ENCODE results near the gene OCA2.
"Not testable (repeated sequence)": the region's sequence is repeated elsewhere in the genome, so short reads cannot be mapped to it uniquely, and the experiment has no call there.

OCA2 gene

DNA sequence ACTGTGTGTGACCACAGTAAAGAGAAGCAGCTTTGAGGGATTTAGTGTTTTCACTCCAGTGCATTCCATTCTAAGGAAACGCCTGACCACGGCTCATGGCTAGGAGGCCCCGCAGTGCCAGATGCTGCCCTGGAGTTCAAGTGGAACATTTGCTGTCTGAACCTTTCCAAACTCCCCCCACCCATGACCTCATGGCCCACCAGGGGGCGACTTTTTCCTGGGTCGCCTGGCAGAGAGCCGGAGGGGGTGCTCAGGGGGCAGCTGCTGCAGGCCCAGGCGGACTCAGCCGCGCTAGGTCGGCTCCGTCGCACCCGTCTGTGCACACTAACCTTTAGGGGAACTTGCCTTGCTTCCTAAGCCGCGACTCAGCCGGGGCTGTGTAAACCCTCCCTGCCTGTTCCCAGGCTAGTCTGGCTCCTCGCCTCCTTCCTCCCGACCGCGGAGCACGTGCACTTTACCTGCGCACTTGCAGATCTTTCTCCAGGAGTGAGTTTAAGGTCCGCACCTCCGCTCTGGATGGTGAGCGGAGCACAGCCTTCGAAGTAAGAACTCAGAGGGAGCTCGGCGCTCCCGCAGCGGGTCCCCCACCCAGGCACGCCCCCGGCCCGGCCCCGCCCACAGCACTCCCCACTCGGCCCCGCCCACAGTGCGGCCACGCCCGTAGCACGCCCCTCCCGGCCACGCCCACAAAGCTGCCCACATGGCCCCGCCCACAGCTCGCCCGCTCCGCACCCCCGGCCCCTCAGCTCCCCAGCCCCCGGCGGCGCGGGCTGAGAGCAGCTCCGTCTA lies at the start of gene OCA2:
Gene OCA2, minus strand, starts transcription at position 550 of the 789 bp plus-strand sequence. CDS start 17,441 bp downstream, outside the sequence.
- DNase-seq = peak; percentile 61

DNA sequence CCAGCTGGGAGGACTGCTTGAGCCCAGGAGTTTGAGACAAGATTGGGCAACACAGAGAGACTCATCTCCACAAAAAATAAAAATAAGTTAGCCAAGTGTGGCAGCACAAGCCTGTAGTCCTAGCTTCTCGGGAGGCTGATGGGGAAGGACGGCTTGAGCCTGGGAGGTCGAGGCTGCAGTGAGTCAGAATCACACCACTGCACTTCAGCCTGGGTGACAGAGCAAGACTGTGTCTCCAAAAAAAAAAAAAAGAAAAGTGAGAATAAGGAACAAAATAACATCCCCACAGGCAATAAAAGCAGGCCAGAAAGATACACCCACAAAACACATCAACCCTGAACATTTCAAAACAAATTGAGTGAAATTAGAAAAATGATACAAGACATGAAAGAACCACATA lies 48.7 kb upstream of the OCA2 start:
- DNase-seq = no peak

DNA sequence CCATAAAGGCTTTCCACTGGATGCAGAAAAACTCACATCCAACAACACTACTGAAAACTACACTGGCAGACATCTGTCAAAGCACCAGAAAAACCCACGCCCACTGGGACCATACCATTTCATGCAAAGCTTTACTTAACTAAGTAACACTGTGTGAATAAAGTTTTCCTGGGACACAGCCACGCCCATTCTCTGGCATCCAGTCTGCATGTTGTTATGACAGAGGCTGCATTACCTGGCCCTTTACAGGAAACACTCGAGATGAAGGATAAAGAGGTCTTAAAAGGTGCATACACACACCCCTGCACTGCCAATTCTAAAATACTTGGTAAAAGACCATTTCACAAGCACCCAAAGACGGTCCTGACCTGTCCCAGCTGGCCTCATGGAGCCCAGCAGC lies 46.3 kb upstream of the OCA2 start:
- not testable (repeated sequence) for DNase-seq

DNA sequence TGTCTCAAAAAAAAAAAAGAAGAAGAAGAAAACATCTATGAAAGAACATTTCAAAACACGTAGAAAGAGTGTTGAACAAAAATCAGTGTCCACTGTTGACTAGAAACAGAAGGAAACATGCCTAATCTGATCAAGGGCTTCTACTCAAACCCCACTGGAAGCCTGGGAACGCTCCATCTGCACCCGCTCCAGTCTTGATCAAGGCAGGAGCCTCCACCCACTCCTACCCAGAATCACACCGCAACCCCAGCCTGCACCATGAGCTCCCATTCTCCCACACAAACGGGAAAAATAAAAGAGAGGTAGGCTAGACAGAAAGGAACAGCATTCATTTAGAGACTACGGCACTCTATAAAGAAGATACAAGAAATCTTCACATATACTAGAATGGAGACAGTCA lies 40.9 kb upstream of the OCA2 start:
- no peak for DNase-seq

DNA sequence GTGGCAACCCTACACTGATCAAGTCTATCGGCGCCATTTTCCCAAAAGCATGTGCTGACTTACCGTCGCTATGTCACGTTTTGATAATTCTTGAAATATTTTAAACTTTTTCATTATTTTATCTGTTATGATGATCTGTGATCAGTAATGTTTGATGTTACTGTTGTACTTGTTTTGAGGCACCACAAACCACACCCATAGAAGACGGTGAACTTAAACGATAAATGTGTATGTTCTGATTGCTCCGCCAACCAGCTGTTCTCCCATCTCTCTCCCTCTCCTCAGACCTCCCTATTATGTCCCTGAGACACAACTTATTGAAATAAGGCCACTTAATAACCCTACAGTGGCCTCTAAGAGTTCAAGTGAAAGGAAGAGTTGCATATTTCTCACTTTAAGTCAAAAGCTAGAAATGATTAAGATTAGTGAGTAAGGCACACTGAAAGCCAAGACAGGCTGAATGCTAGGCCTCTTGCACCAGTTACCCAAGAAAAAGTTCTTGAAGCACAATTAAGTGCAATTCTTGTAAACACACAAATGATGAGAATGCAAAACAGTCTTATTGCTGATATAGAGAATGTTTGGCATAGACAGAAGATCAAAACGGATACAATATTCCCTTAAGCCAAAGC lies 38.4 kb upstream of the OCA2 start:
- DNase-seq = not testable (repeated sequence)

DNA sequence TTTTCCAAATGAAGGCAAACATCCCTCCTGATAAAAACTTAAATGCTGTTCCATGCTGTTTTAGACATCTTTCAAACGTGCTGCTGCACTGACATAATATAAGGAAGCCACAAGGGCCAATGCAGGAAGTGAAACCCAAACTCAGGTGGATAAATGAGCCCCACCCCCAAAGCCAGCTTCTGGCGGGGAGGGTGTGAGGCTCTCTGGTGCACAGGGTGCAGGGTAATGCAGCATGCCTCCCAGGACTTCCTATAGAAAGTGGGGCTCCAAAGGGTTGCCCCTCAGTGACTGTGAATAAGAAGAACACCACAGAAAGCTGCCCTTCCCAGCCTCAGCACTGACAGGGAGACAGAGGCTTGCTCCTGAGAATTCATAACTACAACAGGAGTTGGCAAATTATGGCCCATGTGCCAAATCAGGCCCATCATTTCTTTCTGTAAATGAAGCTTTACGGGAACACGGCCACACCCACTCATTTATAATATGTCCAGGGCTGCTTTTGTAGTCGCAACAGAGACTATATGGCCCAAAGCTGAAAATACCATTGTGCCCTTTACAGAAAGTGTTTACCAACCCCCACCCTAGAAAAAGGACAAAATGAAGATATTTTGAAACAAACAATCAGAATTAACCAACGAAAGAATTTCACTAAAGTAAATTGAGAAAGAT lies 37.3 kb upstream of the OCA2 start:
- DNase-seq = not testable (repeated sequence)

DNA sequence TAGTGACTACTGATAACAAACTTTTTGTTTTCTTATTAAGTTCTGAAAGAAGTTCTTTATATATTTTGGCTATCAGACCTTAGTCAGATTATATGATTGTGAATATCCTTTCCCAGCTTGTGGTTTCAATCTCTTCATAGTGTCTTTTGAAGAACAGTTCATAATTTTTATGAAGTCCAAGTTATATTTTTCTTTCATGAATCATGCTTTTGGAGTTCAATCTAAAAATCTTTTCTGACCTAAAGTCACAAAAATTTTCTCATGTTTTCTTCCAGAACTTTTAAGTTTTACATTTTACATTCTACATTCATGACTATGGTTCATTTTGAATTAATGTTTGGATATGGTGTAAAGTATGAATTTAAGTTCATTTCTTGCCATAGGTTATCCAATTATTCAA lies 34.2 kb upstream of the OCA2 start:
- DNase-seq = no peak

DNA sequence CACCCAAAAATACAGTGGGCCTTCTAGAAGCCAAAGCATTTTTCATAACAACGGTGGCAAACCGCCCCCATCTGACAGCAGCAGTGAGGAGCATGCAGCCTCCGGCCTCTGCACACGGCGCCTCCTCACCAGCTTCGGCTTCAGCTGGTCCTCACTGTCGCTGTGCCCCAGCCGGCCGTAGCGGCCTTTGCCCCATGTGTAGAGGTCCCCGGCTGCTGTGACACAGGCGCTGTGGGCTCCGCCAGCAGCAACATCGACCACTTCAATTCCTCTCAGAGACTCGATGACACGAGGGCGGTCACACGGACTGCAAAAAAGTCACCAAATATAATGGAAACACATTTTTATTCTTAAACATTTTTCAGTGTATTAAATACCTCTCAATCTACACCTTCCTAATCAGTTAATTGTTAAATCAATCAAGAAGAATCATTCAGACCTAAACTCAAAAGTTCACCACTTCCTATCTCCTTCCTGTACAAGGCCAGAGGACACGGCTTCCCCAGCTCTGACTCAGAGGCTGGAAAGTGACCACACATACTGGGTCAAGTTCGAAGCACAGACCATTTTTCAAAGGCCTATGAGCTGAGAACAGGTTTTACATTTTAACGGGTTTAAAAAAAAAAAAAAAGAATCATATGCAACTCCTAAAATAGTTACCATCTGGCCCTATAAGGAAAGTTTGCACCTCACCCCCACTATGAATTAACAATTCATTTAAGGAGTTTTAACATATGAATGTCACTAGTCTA lies 33.6 kb upstream of the OCA2 start:
- DNase-seq = no peak

DNA sequence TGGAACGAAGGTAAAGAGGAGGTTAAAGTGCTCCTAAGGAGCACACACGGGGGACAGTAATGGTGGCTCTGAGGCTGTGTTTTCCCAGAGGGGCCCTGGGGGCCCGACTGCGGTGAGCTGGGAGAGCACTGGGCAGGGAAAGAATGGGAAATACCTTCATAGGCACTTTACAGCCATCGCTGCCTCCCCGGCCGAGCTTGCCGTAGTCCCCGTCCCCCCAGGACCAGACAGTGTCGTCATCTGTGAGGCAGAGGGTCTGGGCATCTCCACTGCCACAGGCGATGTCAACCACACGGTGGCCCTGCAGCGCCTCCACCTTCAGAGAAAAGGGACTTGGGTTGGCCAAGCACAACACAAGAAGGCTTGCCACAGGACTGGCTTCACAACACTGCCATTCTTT lies 32.8 kb upstream of the OCA2 start:
- no peak for DNase-seq

DNA sequence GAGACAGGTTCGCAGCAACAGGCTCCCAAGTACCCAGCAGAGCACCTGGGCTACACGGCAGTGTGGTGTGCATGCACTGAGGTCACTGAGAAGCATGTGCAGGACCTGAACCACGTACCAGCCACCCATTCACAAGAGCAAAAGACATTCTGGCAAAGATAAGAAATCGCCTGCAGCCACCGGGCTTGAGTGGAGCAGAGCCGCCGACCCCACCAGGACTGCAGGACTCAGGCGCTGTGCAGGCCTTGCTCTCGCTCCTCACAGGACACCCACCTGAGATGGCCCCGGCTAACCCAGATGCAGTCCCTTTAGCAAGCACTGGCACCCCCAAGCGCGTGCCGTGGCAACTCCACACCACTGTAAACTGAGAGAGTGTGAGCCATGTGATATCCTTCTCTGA lies 32.3 kb upstream of the OCA2 start:
- DNase-seq = no peak

DNA sequence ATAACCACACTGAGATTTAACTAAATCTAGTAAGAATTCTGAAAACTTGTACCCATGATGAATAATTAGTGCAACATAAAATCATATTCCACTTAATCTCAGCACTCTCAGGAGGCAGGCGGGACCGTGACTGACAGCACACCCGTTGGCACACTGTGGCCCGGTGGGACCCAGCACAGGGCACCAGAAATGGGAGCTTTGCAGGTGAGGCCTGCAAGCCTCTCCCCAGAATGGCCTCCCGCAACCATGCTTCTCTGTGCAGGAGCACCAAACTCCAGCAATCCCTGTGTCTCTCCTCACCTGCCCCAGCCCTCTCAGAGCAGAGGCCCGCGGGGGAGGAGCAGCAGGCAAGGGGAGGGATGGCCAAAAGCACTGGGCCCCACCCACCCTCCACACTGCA lies 31.5 kb upstream of the OCA2 start:
- no peak for DNase-seq

DNA sequence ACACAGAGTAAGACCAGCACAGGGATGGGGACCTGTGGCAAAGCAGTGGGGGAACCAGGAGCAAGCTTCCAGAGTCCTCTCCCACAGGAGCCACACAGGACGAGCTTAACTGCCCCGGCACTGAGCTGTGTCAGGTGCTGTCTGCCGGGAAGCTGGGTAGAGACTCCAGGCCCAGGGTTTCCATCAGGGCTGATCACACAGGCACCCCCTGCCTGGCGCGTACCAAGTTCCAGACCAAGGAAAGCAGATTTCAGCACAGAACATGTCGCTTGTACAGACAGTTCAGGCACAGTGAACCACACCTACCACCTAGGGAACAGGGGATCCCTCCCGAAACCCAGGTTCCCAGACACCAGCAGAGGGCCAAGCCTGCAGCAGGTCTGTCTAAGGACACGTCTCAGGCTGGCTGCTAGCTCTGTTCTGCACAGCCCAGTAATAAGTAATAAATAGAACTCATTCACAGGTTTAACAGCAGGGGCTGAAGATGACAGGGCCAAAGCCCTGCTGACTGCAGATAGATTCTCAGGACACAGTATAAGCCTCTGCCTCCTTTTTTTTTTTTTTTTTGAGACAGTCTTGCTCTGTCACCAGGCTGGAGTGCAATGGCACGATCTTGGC lies 30.2 kb upstream of the OCA2 start:
- DNase-seq = no peak

DNA sequence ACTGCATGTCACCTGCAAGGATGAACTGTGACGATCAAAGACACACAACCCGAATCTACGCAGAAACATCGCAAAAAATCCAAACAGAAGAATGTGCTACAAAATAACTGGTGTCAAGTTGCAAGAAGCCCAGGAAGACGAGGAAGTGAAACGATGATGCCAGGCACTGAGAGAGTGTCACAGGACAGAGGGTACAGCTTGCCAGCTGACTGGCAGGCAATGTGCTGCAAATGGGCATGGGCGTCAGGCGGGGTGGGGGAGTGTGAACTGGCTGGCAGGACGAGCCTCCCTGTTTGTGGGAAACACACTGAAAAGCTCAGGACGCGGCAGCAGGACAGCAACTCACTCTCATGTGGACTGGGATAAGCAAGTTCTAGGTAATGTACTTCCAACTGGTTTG lies 28.9 kb upstream of the OCA2 start:
- DNase-seq = no peak

DNA sequence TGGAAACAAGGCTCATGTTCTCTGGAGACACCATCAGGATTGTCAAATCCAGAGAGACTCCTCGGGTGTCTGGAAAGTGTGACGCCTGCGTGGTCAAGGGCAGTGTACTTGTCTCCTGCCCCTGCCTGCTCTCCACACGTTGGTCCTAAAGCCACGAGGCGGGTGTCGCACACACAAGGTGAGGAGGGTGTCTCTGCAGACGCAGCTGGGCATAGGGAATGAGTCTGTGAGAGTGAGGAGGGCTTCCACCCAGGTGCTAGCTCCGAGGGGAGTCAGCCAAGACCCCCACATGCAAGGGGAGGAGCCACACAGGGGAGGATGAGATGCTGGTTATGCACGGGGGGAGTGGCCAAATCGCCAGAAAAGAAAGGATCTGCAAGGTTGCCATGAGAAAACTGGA lies 27.9 kb upstream of the OCA2 start:
- no peak for DNase-seq

DNA sequence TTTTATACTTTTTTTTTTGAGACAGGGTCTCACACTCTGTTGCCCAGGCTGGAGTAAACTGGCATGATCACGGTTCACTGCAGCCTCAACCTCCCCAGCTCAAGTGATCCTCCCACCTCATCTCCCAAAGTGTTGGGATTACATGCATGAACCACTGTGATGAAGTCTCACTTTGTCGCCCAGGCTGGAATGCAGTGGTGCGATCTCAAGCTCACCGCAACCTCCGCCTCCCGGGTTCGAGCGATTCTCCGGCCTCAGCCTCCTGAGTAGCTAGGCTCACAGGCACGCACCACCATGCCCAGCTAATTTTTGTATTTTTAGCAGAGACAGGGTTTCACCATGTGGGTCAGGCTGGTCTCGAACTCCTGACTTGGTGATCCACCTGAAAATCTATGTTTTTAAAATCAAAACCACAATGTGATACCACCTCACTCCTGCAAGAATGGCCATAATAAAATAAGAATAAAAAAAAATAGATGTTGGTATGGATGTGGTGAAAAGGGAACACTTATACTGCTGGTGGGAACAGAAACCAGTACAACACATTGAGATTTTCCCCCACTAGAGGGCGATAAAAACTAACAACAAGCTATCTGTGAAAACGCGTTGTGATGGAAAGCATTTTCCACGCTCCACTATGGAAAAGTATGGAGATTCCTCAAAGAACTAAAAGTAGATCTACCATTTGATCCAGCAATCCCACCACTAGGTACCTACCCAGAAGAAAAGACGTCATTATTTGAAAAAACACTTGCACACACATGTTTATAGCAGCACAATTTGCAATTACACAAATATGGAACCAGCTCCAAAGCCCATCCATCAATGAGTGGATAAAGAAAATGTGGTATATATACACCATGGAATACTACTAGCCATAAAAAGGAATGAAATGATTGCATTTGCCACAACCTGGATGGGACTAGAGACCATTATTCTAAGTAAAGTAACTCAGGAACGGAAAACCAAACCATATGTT lies 26.8 kb upstream of the OCA2 start:
- no peak for DNase-seq

DNA sequence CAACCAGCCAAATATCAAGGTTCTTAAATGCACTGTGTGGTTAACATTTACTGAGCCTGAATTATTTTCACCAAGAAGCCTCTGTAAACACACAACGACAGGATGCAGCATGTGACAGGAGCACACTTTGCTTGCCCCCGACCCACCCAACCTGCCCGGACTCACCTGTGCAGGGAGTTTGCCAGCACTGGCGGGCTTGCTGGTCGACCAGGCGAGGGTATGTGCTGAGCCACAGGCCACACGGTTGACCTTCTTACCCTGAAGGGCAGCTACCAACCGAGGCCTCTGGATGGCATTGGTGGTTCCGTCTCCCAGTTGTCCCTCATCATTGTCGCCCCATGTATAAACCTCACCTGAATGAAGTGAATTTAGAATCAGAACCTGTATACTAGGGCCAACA lies 25.7 kb upstream of the OCA2 start:
- DNase-seq = no peak

DNA sequence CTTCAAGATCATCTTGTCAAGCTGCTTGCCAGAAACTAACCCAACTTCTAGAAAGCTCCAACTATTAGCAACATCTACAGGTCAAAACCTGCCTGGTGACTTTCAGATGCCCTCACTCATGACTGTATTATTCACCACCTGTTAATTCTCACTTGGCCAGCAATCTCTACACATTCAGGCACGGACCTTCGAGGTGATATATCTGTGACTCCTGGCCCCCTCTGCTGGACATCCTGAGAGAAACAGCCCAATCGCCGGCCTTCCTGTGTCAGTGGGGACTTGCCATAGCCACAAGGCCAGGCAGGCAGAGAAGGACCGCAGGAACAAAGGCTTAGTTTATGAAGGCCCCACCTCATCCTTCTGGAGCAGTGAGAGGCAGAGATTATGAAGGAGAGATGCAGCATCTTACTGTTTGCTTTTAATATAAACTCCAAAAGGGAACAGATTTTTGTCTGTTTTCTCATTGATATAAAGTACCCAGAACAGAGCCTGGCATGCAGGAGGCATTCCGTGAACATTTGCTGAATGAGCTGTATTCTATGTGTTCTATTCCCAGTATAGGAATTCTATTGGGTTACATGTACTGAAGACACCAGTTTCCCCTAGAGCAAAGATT lies 24.4 kb upstream of the OCA2 start:
- DNase-seq = peak; percentile 38

DNA sequence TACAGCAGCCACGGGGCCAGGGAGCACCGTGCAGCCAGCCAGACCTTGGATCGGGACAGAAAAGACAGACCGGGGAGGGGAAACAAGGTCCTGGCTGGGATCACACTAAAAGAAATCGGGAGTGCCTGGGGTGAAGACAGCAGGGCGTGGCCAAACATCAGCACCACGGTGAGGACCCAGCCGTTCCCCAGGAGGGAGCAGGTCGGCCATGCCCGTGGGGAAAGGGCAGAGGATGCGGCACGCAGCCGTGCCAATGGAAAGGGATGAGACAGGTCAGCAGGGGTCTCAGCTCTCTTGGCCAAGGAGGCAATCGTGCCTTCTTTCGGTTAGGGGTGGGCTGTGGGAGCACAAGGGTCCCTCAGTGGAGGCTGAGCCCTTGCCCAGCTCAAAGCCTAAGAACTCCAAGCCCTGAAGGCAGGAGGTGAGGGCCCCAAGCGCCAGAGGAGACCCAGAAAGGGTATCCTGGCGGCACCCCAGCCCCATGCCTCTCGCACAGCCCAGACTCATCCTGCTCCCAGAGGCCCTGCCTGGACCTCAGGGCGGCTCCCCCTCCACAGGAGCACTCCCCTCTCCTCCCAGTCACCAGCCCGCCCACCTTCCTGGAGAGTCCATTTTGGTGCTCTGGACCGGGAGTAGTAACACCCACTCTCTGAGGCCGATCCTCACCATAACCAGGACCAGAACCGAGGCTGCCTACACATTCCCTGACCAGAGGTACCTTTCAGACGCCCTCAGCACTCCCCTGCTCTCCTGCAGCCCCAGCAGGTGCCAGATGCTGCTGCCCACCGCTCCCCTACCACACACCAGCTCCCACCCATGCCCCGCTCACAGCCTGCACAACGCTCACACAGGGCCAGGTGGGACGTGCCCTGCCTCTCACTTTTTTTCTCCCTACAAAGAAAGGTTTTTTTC lies 23.2 kb upstream of the OCA2 start:
- no peak for DNase-seq

DNA sequence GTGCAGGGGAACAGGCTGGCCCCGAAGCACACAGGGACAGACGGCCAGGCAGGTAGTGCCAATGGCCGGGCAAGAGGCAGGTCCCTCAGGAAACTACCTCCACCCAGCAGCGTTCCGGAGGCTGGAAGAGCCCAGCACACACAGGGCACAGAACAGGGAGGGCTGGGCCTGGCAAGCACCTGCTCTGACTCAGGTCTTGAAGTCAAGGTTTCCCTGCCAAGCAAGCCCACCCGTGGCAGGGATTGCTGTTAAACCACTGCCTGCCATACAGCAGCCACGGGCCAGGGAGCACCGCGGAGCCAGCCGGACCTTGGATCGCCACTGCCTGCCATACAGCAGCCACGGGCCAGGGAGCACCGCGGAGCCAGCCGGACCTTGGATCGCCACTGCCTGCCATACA lies 22.5 kb upstream of the OCA2 start:
- DNase-seq = not testable (repeated sequence)

DNA sequence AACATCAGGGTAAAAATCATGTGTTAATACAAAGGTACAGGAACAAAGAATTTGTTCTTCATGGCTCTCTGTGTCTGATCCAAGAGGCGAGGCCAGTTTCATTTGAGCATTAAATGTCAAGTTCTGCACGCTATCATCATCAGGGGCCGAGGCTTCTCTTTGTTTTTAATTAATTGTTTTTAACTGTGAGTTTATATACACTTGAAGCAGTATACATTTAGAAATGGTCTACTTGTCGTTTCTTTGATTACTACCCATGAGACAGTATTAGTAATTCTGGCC lies 21.2 kb upstream of the OCA2 start:
- DNase-seq = no peak
